ENCODE results near the gene UROS.

The UROS gene

DNA sequence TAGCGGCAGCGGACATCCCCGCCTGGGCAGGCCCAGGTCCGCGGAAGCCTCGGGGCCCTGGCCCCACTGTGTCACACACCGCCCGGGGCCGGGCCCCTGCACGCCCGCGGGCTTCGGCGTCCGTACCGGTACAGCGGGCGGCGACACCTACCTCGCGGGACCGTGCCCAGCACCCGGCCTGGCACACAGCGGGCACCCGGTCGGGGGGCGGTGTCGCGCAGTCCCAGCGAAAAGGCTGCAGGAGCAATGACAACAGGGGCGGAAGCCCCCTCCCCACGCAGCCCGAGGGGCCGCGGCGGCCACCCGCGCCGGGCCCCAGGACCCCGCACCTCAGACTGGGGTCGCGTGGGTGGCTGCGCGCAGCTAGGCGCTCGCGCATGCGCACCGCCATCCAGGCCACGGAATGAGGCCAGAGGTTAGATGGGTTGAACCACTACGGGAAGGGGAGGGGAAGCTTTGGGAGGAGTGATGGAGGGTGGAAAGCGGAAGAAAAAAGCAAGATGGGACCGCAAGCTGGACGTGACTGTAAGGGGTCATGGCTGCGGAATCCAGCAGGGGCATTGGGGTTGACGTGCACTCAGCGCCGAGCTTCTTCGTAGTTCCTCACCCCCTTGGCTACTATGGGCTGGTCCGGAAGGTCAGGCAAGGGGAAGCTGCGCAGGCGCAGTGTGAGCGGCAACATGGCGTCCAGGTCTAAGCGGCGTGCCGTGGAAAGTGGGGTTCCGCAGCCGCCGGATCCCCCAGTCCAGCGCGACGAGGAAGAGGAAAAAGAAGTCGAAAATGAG lies at the start of gene UROS, which contains the start of gene BCCIP:
TSS of gene UROS (minus strand) at position 381 of the 785 bp plus-strand sequence. CDS start 6,759 bp downstream, outside the sequence.
TSS of gene BCCIP (plus strand) at position 669 of the 785 bp plus-strand sequence. CDS start at position 681, 12 bp downstream.
- H3K27me3 ChIP-seq (ENCODE audit: control insufficient read depth in 2 of 2, insufficient read depth in 2 of 2, low read length in 2 of 2): no peaks in the 10 kb centered on the region
- peaks cover 11 to 14% of the 10 kb centered on the region in 2 donors for H3K4me1 ChIP-seq (ENCODE audit: control insufficient read depth in 2 of 2, insufficient read depth in 2 of 2, low read length in 2 of 2)
- H3K27ac ChIP-seq (ENCODE audit: low read depth in 2 of 2, low read length in 2 of 2): peak within 1 kb of the TSS; percentile 78 to 89
- peak within 1 kb of the TSS; percentile 85 to 86 for H3K4me3 ChIP-seq (ENCODE audit: low read length in 2 of 2)
- no peaks in the 10 kb centered on the region for H3K9me3 ChIP-seq (ENCODE audit: control insufficient read depth in 2 of 2, low read length in 2 of 2)
- H3K9ac ChIP-seq (ENCODE audit: low read depth in 1 of 2, low read length in 2 of 2): peak within 1 kb of the TSS; percentile 52 to 72
- H3K36me3 ChIP-seq (ENCODE audit: control insufficient read depth in 2 of 2, insufficient read depth in 2 of 2, low read length in 2 of 2): peaks cover 5 to 10% of the 10 kb centered on the region in 2 donors

DNA sequence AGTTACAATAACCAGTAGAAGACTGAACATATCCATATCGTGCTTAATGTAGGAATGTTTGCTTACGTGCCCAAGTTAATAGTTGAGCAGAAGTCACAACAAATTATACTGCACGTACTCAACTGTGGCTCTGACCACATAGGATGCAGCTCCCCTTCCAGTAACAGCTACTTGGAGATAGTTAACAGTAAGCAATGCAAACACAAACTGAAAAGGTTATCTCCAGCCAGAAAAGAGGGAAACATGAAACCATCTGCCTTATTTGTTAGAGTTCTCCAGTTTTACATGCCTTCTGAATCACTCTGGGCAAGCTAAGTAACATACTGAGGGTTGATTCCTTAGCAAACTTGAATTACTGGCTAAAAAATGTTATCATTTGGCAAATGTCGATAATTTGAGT lies 48.3 kb upstream of the UROS start:
- peaks cover 0 to 2% of the 10 kb centered on the region in 2 donors for H3K9me3 ChIP-seq (ENCODE audit: control insufficient read depth in 2 of 2, low read length in 2 of 2)
- H3K4me1 ChIP-seq (ENCODE audit: control insufficient read depth in 2 of 2, insufficient read depth in 2 of 2, low read length in 2 of 2): no peaks in the 10 kb centered on the region
- H3K27ac ChIP-seq (ENCODE audit: low read depth in 2 of 2, low read length in 2 of 2): no peak overlapping the region
- peaks cover 11 to 21% of the 10 kb centered on the region in 2 donors for H3K36me3 ChIP-seq (ENCODE audit: control insufficient read depth in 2 of 2, insufficient read depth in 2 of 2, low read length in 2 of 2)
- no peaks in the 10 kb centered on the region for H3K27me3 ChIP-seq (ENCODE audit: control insufficient read depth in 2 of 2, insufficient read depth in 2 of 2, low read length in 2 of 2)
- H3K9ac ChIP-seq (ENCODE audit: low read depth in 1 of 2, low read length in 2 of 2): no peak overlapping the region
- H3K4me3 ChIP-seq (ENCODE audit: low read length in 2 of 2): no peak overlapping the region

DNA sequence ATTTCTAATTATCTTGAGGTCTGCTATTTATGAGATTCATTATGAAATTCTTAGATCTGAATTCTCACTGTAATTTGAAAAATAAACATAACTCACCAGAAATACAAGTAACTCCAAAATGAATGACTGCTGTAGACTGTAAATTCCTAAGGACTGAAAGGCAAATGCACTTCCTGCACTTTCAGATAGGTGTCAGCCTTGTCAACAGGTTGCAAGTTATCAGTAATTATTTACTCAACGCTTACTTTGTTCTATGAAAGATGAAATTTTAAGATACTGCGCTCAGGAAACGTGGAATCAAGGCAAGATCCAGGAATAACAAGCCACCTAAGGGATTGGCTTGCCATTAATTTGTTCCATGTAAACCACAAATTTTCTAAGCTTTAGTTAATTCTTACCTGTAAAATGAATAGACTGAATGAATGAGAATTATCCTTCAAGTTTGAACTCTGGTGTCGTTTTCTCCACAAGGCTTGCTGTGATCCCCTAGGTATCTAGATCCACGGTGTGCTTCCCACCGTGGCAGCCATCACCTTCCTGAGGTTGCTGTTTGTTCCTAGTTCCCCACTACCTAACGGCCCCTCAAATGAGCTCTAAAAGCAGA lies 45.4 kb upstream of the UROS start:
- Histone ChIP-seq H3K27ac (ENCODE audit: low read depth in 2 of 2, low read length in 2 of 2) (no peak overlapping the region), H3K4me3 (ENCODE audit: low read length in 2 of 2) (no peak overlapping the region), H3K36me3 (ENCODE audit: control insufficient read depth in 2 of 2, insufficient read depth in 2 of 2, low read length in 2 of 2) (peaks cover 19 to 27% of the 10 kb centered on the region in 2 donors), H3K9ac (ENCODE audit: low read depth in 1 of 2, low read length in 2 of 2) (no peak overlapping the region), H3K9me3 (ENCODE audit: control insufficient read depth in 2 of 2, low read length in 2 of 2) (no peaks in the 10 kb centered on the region), H3K27me3 (ENCODE audit: control insufficient read depth in 2 of 2, insufficient read depth in 2 of 2, low read length in 2 of 2) (no peaks in the 10 kb centered on the region), H3K4me1 (ENCODE audit: control insufficient read depth in 2 of 2, insufficient read depth in 2 of 2, low read length in 2 of 2) (no peaks in the 10 kb centered on the region)

DNA sequence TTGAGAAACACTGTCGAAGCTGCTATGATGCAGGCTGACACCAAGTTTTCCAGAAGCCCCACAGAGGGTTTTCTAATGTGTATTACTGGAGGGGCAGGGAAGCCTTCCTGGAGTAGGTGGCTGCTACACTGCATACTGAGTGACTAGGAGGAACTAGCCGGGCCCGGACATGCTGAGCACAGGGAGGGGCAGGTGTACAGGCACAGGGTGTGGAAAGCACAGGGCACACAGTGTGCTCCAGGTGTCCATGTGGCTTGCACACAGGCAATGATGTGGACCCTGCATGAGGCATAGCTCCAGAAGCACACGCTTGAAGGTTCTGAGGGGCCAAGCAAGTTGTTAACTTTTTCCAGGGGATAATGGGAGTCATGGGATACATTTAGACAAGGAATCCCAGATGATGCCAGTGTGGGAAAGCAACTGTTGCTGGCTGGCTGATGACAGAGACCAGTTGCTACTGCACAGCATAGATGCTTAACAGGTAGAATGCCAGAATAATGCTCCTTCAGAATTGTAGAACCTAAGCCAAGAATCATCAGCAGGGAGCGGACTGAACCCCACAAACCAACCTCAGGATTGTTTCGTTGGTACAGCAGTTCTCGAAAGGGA lies 43.5 kb upstream of the UROS start:
- H3K4me1 ChIP-seq (ENCODE audit: control insufficient read depth in 2 of 2, insufficient read depth in 2 of 2, low read length in 2 of 2): no peaks in the 10 kb centered on the region
- H3K9me3 ChIP-seq (ENCODE audit: control insufficient read depth in 2 of 2, low read length in 2 of 2): no peaks in the 10 kb centered on the region
- H3K36me3 ChIP-seq (ENCODE audit: control insufficient read depth in 2 of 2, insufficient read depth in 2 of 2, low read length in 2 of 2): peaks cover 19 to 23% of the 10 kb centered on the region in 2 donors
- no peaks in the 10 kb centered on the region for H3K27me3 ChIP-seq (ENCODE audit: control insufficient read depth in 2 of 2, insufficient read depth in 2 of 2, low read length in 2 of 2)
- no peak overlapping the region for H3K4me3 ChIP-seq (ENCODE audit: low read length in 2 of 2)
- H3K27ac ChIP-seq (ENCODE audit: low read depth in 2 of 2, low read length in 2 of 2): peak overlapping the region in 1 of 2 donors; percentile 17
- H3K9ac ChIP-seq (ENCODE audit: low read depth in 1 of 2, low read length in 2 of 2): no peak overlapping the region

DNA sequence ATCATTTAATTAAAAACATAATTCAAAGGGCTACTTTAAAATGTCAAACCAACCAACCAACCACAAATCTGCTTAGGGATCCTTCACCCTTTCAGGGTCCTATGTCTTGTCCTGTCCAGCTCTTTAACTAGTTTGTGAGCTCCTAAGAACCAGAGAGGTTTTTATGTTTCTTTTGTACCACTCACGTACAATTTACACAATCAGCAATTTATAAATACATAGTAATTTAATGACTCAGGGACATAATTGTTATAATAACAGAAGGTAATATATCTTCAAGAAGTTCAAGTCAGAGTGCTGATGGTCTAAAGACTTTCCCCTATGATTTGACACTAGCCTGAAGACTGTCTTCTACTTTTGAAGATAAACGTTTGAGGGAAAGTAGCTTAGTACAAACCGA lies 42.1 kb upstream of the UROS start:
- Histone ChIP-seq H3K9me3 (ENCODE audit: control insufficient read depth in 2 of 2, low read length in 2 of 2) (no peaks in the 10 kb centered on the region), H3K27ac (ENCODE audit: low read depth in 2 of 2, low read length in 2 of 2) (no peak overlapping the region), H3K4me1 (ENCODE audit: control insufficient read depth in 2 of 2, insufficient read depth in 2 of 2, low read length in 2 of 2) (no peaks in the 10 kb centered on the region), H3K36me3 (ENCODE audit: control insufficient read depth in 2 of 2, insufficient read depth in 2 of 2, low read length in 2 of 2) (peaks cover 19 to 23% of the 10 kb centered on the region in 2 donors), H3K9ac (ENCODE audit: low read depth in 1 of 2, low read length in 2 of 2) (no peak overlapping the region), H3K27me3 (ENCODE audit: control insufficient read depth in 2 of 2, insufficient read depth in 2 of 2, low read length in 2 of 2) (no peaks in the 10 kb centered on the region), H3K4me3 (ENCODE audit: low read length in 2 of 2) (no peak overlapping the region)

DNA sequence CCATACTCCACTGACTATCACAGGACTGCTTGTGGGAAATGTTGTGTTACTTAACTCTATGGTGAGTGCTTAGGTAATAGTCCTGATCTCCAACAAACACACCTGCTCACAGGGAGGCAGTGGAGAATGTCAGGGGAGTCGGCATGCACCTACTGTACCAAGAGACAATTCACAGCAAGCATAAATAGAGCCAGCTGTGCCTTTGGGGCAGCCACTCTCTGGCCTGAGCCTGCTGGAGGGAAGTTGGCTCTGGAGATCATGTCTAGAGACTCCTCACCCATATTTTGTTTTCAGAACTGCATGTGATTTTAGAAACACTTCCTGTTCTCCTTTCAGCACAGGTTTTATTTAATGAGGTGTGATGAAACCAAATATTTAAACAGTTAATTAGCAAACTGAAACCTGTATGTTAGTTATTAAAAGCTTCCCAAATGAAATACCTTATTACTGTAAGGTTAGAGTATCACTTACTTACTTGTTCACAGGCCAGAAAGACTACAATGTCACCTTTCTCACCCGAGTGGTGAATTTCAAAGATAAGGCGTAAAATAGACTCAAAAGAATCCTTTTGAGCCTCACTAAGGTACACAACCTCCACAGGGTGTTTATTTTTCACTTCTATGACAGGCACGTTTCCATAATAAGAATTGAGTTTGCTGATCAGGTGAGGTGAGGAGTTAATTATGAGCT lies 36.2 kb upstream of the UROS start:
- no peak overlapping the region for H3K27ac ChIP-seq (ENCODE audit: low read depth in 2 of 2, low read length in 2 of 2)
- no peak overlapping the region for H3K9ac ChIP-seq (ENCODE audit: low read depth in 1 of 2, low read length in 2 of 2)
- H3K9me3 ChIP-seq (ENCODE audit: control insufficient read depth in 2 of 2, low read length in 2 of 2): no peaks in the 10 kb centered on the region
- no peaks in the 10 kb centered on the region for H3K27me3 ChIP-seq (ENCODE audit: control insufficient read depth in 2 of 2, insufficient read depth in 2 of 2, low read length in 2 of 2)
- no peak overlapping the region for H3K4me3 ChIP-seq (ENCODE audit: low read length in 2 of 2)
- peaks cover 4 to 13% of the 10 kb centered on the region in 2 donors for H3K36me3 ChIP-seq (ENCODE audit: control insufficient read depth in 2 of 2, insufficient read depth in 2 of 2, low read length in 2 of 2)
- no peaks in the 10 kb centered on the region for H3K4me1 ChIP-seq (ENCODE audit: control insufficient read depth in 2 of 2, insufficient read depth in 2 of 2, low read length in 2 of 2)

DNA sequence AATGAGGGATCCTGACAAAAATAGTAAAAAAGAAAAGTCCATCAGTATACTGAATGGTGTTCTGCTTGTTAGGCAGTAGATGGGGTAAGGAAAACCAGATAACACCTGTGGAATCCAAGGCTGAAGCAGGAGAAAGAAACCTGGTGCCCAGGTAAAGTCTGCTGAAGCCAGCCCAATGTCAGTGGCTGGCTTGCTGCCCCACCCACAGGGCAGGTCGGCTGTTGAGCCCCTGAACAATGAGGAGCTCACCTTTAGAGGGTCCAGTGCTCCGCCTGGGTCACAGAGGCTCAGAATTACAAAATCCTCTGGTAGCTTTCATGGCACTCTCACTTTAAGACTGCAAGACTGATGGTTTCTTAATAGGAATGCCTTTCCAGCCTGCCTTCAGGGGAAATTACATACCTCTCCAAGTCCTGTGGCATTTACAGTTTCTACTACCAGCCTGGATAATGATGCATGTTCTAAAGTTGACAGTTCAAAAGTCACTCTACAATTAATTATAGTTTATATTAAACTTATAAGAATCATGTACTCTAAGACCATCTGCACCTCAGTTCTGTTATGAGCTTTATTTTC lies 34.2 kb upstream of the UROS start:
- no peak overlapping the region for H3K9ac ChIP-seq (ENCODE audit: low read depth in 1 of 2, low read length in 2 of 2)
- H3K4me1 ChIP-seq (ENCODE audit: control insufficient read depth in 2 of 2, insufficient read depth in 2 of 2, low read length in 2 of 2): no peaks in the 10 kb centered on the region
- no peaks in the 10 kb centered on the region for H3K9me3 ChIP-seq (ENCODE audit: control insufficient read depth in 2 of 2, low read length in 2 of 2)
- no peak overlapping the region for H3K4me3 ChIP-seq (ENCODE audit: low read length in 2 of 2)
- H3K27me3 ChIP-seq (ENCODE audit: control insufficient read depth in 2 of 2, insufficient read depth in 2 of 2, low read length in 2 of 2): no peaks in the 10 kb centered on the region
- no peak overlapping the region for H3K27ac ChIP-seq (ENCODE audit: low read depth in 2 of 2, low read length in 2 of 2)
- H3K36me3 ChIP-seq (ENCODE audit: control insufficient read depth in 2 of 2, insufficient read depth in 2 of 2, low read length in 2 of 2): peaks cover 17 to 20% of the 10 kb centered on the region in 2 donors

DNA sequence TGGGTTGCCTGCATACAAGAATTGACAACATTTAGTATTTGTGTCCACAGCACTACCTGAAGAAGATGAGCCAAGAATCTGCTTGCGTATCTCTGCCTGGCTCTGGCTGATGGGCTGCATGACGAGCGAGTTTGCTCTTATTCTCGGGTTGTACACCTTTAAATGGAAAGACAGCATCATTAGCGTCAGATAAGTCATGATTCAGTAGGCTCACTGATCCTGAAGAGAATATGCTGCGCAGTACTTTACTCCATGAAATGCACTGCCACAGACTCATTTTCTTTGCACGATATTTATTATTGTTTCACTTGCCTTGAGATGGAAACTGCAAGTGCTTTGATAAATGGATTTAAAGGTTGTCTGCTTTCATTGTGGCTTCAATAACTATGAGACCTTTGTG lies 29.4 kb upstream of the UROS start:
- Histone ChIP-seq H3K27ac (ENCODE audit: low read depth in 2 of 2, low read length in 2 of 2) (no peak overlapping the region), H3K27me3 (ENCODE audit: control insufficient read depth in 2 of 2, insufficient read depth in 2 of 2, low read length in 2 of 2) (no peaks in the 10 kb centered on the region), H3K36me3 (ENCODE audit: control insufficient read depth in 2 of 2, insufficient read depth in 2 of 2, low read length in 2 of 2) (peaks cover 40 to 41% of the 10 kb centered on the region in 2 donors), H3K9ac (ENCODE audit: low read depth in 1 of 2, low read length in 2 of 2) (no peak overlapping the region), H3K4me1 (ENCODE audit: control insufficient read depth in 2 of 2, insufficient read depth in 2 of 2, low read length in 2 of 2) (no peaks in the 10 kb centered on the region), H3K4me3 (ENCODE audit: low read length in 2 of 2) (no peak overlapping the region), H3K9me3 (ENCODE audit: control insufficient read depth in 2 of 2, low read length in 2 of 2) (no peaks in the 10 kb centered on the region)

DNA sequence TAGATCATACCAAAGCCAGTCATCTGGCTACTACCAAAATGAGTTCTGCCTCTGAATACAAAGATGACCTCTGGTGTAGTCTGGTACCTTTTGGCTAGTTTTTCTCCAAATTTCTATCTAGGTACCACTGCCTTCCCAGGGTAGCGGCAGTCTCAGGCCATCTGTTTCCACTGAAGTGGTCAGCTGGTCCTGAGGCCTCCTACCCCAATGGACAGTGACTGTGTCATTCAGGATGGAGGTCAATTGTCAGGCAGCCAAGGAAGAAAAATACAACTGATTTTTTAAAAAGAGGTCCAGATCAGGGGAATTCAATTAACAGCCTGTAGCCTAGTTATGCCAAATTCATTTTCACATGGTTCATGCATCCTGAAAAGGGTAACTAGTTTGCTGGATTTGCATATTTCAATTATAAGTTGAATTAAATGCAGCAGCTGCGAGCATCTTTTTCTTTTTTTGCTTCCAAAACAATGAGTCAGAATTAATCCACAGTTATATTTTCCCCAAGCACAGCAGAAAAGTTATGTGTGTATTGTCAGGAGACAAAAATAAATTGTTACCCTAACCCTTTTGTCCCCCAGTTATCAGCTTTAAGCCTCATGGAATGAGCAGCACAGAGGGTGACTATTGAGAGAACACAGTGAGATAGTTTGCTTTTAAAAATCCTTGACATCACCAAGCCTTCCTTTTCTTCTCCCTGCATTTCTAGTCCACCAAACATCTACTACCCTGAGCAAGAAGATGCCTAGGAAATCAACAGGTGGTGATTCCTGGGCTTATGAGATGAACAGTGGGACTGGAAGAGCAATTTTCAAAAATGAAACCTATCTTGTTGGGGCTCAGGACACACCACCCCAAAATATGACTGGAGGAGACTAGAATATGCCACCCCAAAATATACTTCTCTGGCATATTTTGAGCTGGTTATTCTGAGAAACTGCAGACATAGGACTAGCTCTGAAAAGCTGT lies 28.0 kb upstream of the UROS start:
- Histone ChIP-seq H3K4me3 (ENCODE audit: low read length in 2 of 2) (no peak overlapping the region), H3K27ac (ENCODE audit: low read depth in 2 of 2, low read length in 2 of 2) (no peak overlapping the region), H3K36me3 (ENCODE audit: control insufficient read depth in 2 of 2, insufficient read depth in 2 of 2, low read length in 2 of 2) (peaks cover 43% of the 10 kb centered on the region in 2 donors), H3K9ac (ENCODE audit: low read depth in 1 of 2, low read length in 2 of 2) (no peak overlapping the region), H3K4me1 (ENCODE audit: control insufficient read depth in 2 of 2, insufficient read depth in 2 of 2, low read length in 2 of 2) (no peaks in the 10 kb centered on the region), H3K9me3 (ENCODE audit: control insufficient read depth in 2 of 2, low read length in 2 of 2) (no peaks in the 10 kb centered on the region), H3K27me3 (ENCODE audit: control insufficient read depth in 2 of 2, insufficient read depth in 2 of 2, low read length in 2 of 2) (no peaks in the 10 kb centered on the region)
